Activated CD4-positive, alpha-beta T cell treated with anti-CD3 and anti-CD28 coated beads, Interleukin-2, amount 10 ng/mL, durations not matched to agents 7 days and 5 days (primary cell): ENCODE measurements around the gene CIC. TPM values are rescaled to one million over a fixed set of nuclear protein-coding genes. Genes with fewer than 3 reads are reported as not detected.
A peak's percentile ranks its signal among the peaks of the same experiment; 100 is the strongest.

Experiments used
- CTCF ChIA-PET: fragments of 350-600 bp; sonication (Branson Sonifier 250); formaldehyde crosslinking; loops from one replicate; lab custom pipeline; 2021; ENCODE audit warnings: antibody characterized with exemption; lab: Charles Lee
- POLR2A ChIA-PET: fragments of 350-600 bp; sonication (Branson Sonifier 250); formaldehyde crosslinking; loops from one replicate; lab custom pipeline; 2021; ENCODE audit warnings: antibody characterized with exemption; lab: Charles Lee
- DNase-seq: peaks from one replicate; pipeline ENCODE4 v3.0.0-alpha.2; 2020
- H3K27ac Mint-ChIP-seq: one replicate; pipeline ENCODE4 v1.8.0; 2021; ENCODE audit warnings: mild to moderate bottlenecking, moderate library complexity, mixed read lengths
- H3K27me3 Mint-ChIP-seq: one replicate; pipeline ENCODE4 v1.8.0; 2021; ENCODE audit warnings: mixed read lengths
- H3K36me3 Mint-ChIP-seq: one replicate; pipeline ENCODE4 v1.8.0; 2021; ENCODE audit warnings: low read depth, mixed read lengths
- H3K4me1 Mint-ChIP-seq: one replicate; pipeline ENCODE4 v1.8.0; 2021; ENCODE audit warnings: mixed read lengths
- H3K4me3 Mint-ChIP-seq: one replicate; pipeline ENCODE4 v1.8.0; 2021; ENCODE audit warnings: mild to moderate bottlenecking, moderate library complexity, mixed read lengths
- H3K9me3 Mint-ChIP-seq: one replicate; pipeline ENCODE4 v1.8.0; 2021; ENCODE audit warnings: mixed read lengths
- total RNA-seq, 2 experiments: library from RNA; stranded (reverse); gene quantifications; one replicate each; pipeline ENCODE4 v1.2.3, GENCODE V29; 2021

Gene CIC
- total RNA-seq, 2 experiments from 2014 or later = 69.3 to 81.0 TPM

GRCh38 chr19:42290136-42290522 lies 21.1 kb downstream of the CIC start:
- H3K27ac Mint-ChIP-seq = no peak overlapping the region
- no peak for DNase-seq
- peaks cover 29% of the 10 kb centered on the region for H3K36me3 Mint-ChIP-seq
- peaks cover 27% of the 10 kb centered on the region for H3K4me1 Mint-ChIP-seq
- H3K27me3 Mint-ChIP-seq = no peaks in the 10 kb centered on the region
- ChIA-PET POLR2A (no interaction called here), CTCF (interaction anchor here (1.1 to 1.8 kb wide), 2 partner anchors 11 to 14 kb away, joined by 5 read pairs; no protein-coding TSS in a partner anchor)
- no peak overlapping the region for H3K4me3 Mint-ChIP-seq
- no peaks in the 10 kb centered on the region for H3K9me3 Mint-ChIP-seq

GRCh38 chr19:42290523-42291434 lies 21.7 kb downstream of the CIC start:
- ChIA-PET CTCF (interaction anchor here (1.1 to 1.8 kb wide), 3 partner anchors 12 to 47 kb away, joined by 4 to 5 read pairs (median 5); no protein-coding TSS in a partner anchor), POLR2A (no interaction called here)
- no peak overlapping the region for H3K27ac Mint-ChIP-seq
- no peak overlapping the region for H3K4me3 Mint-ChIP-seq
- H3K36me3 Mint-ChIP-seq = peaks cover 29% of the 10 kb centered on the region
- H3K27me3 Mint-ChIP-seq = no peaks in the 10 kb centered on the region
- no peaks in the 10 kb centered on the region for H3K9me3 Mint-ChIP-seq
- H3K4me1 Mint-ChIP-seq = peaks cover 22% of the 10 kb centered on the region
- peak; percentile 52 for DNase-seq

DNA sequence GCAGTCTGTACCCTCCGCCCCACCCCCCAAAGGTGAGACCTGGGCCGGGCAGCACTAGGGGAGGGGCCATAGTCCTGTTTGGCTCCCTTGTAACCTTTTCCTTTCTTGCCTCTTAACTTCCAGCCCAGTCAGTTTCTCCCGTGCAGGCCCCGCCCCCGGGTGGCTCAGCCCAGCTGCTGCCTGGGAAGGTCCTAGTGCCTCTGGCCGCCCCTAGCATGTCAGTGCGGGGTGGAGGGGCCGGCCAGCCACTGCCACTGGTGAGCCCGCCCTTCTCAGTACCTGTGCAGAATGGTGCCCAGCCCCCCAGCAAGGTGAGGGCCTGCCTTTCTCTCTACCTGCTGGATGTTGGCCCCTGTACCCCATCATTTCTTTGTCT lies 22.4 kb downstream of the CIC start:
- peaks cover 26% of the 10 kb centered on the region for H3K36me3 Mint-ChIP-seq
- ChIA-PET CTCF (interaction anchor here (1.2 kb wide), 1 partner anchor 48 kb away, joined by 4 read pairs; no protein-coding TSS in a partner anchor), POLR2A (no interaction called here)
- peaks cover 17% of the 10 kb centered on the region for H3K4me1 Mint-ChIP-seq
- no peak overlapping the region for H3K27ac Mint-ChIP-seq
- no peaks in the 10 kb centered on the region for H3K27me3 Mint-ChIP-seq
- DNase-seq = no peak
- no peak overlapping the region for H3K4me3 Mint-ChIP-seq
- H3K9me3 Mint-ChIP-seq = no peaks in the 10 kb centered on the region

DNA sequence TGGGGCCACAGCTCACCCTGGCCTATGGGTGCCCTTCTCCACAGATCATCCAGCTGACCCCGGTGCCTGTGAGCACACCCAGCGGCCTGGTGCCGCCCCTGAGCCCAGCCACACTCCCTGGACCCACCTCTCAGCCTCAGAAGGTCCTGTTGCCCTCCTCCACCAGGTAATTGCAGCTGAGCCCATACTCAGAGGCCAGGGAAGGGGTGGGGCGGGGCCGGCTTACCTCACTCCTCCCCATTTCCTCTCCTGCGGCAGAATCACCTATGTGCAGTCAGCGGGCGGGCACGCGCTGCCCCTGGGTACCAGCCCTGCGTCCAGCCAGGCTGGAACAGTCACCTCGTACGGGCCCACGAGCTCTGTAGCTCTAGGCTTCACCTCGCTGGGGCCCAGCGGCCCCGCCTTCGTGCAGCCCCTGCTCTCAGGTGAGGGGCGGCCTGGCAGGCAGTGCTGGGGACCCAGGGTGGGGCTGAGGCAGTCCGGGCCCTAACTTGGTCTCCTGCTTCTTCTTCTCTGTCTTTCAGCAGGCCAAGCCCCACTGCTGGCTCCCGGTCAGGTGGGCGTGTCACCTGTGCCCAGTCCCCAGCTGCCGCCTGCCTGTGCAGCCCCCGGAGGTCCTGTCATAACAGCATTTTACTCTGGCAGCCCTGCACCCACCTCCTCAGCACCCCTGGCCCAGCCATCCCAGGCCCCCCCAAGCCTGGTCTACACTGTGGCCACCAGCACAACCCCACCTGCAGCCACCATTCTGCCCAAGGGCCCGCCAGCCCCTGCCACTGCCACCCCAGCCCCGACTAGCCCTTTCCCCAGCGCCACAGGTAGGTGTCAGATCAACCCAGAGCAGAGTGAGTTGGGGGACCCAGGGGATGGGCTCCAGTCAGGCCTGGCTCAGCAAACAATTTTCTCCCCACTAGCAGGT lies 23.2 kb downstream of the CIC start:
- H3K4me3 Mint-ChIP-seq = no peak overlapping the region
- peaks cover 23% of the 10 kb centered on the region for H3K36me3 Mint-ChIP-seq
- H3K27me3 Mint-ChIP-seq = no peaks in the 10 kb centered on the region
- H3K9me3 Mint-ChIP-seq = no peaks in the 10 kb centered on the region
- H3K4me1 Mint-ChIP-seq = peaks cover 15% of the 10 kb centered on the region
- peak overlapping the region; percentile 9 for H3K27ac Mint-ChIP-seq
- CTCF ChIA-PET = interaction anchor here (1.1 to 1.8 kb wide), 3 partner anchors 36 to 153 kb away, joined by 3 to 6 read pairs (median 4); no protein-coding TSS in a partner anchor
- no peak for DNase-seq
- POLR2A ChIA-PET = no interaction called here

DNA sequence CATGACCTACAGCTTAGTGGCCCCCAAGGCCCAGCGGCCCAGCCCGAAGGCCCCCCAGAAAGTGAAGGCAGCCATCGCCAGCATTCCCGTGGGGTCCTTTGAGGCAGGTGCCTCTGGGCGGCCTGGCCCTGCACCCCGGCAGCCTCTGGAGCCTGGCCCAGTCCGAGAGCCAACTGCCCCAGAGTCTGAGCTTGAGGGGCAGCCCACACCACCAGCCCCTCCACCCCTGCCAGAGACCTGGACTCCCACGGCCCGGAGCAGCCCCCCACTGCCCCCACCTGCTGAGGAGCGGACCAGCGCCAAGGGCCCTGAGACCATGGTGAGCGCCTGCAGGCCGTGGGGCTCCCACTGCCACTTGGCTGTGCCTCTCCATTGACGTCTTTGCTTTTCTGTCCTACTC lies 23.9 kb downstream of the CIC start:
- no peak for DNase-seq
- Mint-ChIP-seq H3K4me1 (peaks cover 15% of the 10 kb centered on the region), H3K4me3 (no peak overlapping the region), H3K27me3 (no peaks in the 10 kb centered on the region), H3K9me3 (no peaks in the 10 kb centered on the region), H3K36me3 (peaks cover 23% of the 10 kb centered on the region), H3K27ac (peak overlapping the region; percentile 81)
- POLR2A ChIA-PET = no interaction called here
- CTCF ChIA-PET = interaction anchor here (1.0 to 1.8 kb wide), 3 partner anchors 35 to 160 kb away, joined by 3 to 6 read pairs (median 3); partner anchors contain the start of gene POU2F2

- Mint-ChIP-seq H3K4me1 (peaks cover 15% of the 10 kb centered on the region), H3K36me3 (peaks cover 23% of the 10 kb centered on the region), H3K9me3 (no peaks in the 10 kb centered on the region), H3K27ac (peak overlapping the region; percentile 81), H3K4me3 (no peak overlapping the region), H3K27me3 (no peaks in the 10 kb centered on the region)
- no peak for DNase-seq
- ChIA-PET POLR2A (no interaction called here), CTCF (interaction anchor here (1.0 to 1.8 kb wide), 4 partner anchors 34 to 185 kb away, joined by 3 to 6 read pairs (median 3); partner anchors contain the start of gene POU2F2)
These were observed 24.5 kb downstream of the CIC start for GRCh38 chr19:42293540-42293939.

DNA sequence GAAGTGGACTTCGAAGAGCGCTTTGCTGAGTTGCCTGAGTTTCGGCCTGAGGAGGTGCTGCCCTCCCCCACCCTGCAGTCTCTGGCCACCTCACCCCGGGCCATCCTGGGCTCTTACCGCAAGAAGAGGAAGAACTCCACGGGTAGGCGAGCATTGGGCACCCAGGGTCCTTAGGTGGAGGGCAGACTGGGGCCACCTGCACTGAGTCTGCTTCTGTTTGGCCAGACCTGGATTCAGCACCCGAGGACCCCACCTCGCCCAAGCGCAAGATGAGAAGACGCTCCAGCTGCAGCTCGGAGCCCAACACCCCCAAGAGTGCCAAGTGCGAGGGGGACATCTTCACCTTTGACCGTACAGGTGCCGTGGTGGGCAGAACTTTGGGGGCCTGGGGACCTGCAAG lies 24.9 kb downstream of the CIC start:
- H3K4me3 Mint-ChIP-seq = no peak overlapping the region
- no peak overlapping the region for H3K27ac Mint-ChIP-seq
- POLR2A ChIA-PET = no interaction called here
- no peaks in the 10 kb centered on the region for H3K9me3 Mint-ChIP-seq
- peaks cover 15% of the 10 kb centered on the region for H3K4me1 Mint-ChIP-seq
- CTCF ChIA-PET = interaction anchor here (0.6 to 1.2 kb wide), 4 partner anchors 27 to 185 kb away, joined by 3 read pairs; partner anchors contain the start of gene POU2F2
- DNase-seq = no peak
- H3K27me3 Mint-ChIP-seq = no peaks in the 10 kb centered on the region
- H3K36me3 Mint-ChIP-seq = peaks cover 23% of the 10 kb centered on the region

DNA sequence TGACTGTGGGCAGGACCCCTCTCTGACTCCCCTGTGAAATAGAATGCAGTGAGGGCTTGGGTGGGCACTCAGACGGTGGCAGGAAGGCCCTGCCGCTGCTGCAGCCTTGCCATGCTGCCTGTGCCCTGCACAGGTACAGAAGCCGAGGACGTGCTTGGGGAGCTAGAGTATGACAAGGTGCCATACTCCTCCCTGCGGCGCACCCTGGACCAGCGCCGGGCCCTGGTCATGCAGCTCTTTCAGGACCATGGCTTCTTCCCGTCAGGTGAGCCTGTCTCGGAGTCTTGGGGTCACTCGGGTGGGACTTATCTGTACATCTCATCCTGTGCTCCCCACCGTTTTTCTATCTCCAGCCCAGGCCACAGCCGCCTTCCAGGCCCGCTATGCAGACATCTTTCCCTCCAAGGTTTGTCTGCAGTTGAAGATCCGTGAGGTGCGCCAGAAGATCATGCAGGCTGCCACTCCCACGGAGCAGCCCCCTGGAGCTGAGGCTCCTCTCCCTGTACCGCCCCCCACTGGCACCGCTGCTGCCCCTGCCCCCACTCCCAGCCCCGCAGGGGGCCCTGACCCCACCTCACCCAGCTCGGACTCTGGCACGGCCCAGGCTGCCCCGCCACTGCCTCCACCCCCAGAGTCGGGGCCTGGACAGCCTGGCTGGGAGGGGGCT lies 25.6 kb downstream of the CIC start:
- H3K36me3 Mint-ChIP-seq = peaks cover 23% of the 10 kb centered on the region
- no peak overlapping the region for H3K4me3 Mint-ChIP-seq
- peaks cover 15% of the 10 kb centered on the region for H3K4me1 Mint-ChIP-seq
- ChIA-PET CTCF (interaction anchor here (0.6 to 1.2 kb wide), 3 partner anchors 16 to 186 kb away, joined by 3 read pairs; no protein-coding TSS in a partner anchor), POLR2A (no interaction called here)
- DNase-seq = no peak
- no peaks in the 10 kb centered on the region for H3K27me3 Mint-ChIP-seq
- no peak overlapping the region for H3K27ac Mint-ChIP-seq
- no peaks in the 10 kb centered on the region for H3K9me3 Mint-ChIP-seq

DNA sequence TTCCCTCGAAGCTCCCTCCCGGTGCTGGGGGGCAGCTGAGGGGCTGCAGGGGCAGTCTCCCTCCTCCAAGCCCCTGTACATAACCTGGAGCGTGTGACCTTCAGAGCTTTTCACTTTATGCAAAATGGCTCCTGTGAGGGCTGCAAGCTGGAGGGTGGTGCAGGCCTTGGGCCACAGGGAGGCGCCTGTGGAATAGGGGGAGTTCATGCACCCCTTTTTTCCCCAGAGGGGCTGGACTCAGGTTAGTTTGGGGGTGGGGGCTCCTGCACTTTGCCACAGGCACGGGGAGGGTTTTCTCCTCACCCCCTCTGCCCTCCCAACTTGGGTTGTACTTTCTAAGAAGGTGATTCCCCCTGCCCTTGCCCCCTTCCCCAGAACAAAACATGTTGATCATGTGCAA lies 26.3 kb downstream of the CIC start:
- H3K4me1 Mint-ChIP-seq = peaks cover 19% of the 10 kb centered on the region
- H3K27me3 Mint-ChIP-seq = no peaks in the 10 kb centered on the region
- no peak for DNase-seq
- no peaks in the 10 kb centered on the region for H3K9me3 Mint-ChIP-seq
- H3K36me3 Mint-ChIP-seq = peaks cover 26% of the 10 kb centered on the region
- no peak overlapping the region for H3K4me3 Mint-ChIP-seq
- no peak overlapping the region for H3K27ac Mint-ChIP-seq
- CTCF ChIA-PET = interaction anchor here (0.7 to 1.1 kb wide), 2 partner anchors 16 to 179 kb away, joined by 3 read pairs; no protein-coding TSS in a partner anchor
- POLR2A ChIA-PET = no interaction called here

DNA sequence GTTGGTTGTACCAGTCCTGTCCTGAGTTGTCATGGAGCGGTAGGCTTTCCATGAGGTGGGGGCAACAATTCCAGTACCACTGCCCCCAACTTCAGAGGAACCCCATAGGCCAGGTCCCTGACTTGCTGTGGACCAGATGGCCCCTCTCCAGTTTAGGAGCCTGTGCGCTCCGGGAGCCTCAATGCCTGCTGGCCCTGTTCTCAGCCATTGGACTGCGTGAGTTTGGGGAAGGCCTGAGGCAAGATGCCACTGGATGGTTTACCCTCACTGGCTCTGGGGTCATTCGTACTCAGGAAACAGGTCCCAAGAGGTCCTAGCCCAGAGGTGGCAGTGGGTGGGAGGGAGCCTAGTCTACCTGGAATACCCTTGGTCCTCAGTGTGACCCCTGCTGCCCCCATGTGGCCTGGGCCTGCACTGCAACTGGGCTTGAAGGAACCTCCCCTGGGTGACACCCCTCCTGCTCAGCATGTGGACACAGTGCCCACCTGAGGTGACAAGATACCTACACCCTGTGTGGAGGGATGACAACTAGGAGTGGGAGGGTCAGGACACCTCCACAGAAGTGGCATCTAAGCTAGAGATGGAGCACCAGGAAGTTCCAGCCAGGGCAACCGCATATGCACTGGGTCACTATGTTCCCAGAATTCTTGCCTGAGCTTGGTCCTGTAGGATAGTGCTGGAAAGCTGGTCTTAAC lies 26.9 kb downstream of the CIC start:
- Mint-ChIP-seq H3K27me3 (no peaks in the 10 kb centered on the region), H3K36me3 (peaks cover 26% of the 10 kb centered on the region), H3K4me1 (peaks cover 20% of the 10 kb centered on the region), H3K9me3 (no peaks in the 10 kb centered on the region), H3K4me3 (no peak overlapping the region), H3K27ac (no peak overlapping the region)
- ChIA-PET POLR2A (no interaction called here), CTCF (interaction anchor here (0.7 to 1.7 kb wide), 6 partner anchors 9 to 180 kb away, joined by 3 to 10 read pairs (median 3); no protein-coding TSS in a partner anchor)
- peak; percentile 91 for DNase-seq

DNA sequence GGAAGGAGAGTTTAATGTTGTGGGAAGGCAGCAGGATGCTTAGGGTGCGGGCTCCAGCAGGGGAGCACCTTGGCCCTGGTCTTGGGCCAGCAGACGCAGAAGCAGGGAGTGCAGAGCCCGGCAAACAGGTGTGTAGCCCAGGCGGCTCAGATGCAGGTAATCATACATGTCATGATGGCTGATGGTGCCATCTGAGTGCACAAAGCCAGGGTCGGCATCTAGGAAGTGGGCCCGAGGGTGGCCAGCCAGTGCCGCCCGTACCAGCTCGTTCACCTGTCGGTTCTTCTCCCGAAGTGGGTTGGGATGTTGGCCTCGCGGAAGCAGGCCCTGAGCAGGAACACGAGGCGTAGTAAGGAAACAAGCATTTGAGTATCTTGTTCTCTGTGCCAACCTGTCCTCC lies 28.0 kb downstream of the CIC start:
- Mint-ChIP-seq H3K4me3 (no peak overlapping the region), H3K27ac (no peak overlapping the region), H3K4me1 (peaks cover 22% of the 10 kb centered on the region), H3K36me3 (peaks cover 20% of the 10 kb centered on the region), H3K27me3 (no peaks in the 10 kb centered on the region), H3K9me3 (no peaks in the 10 kb centered on the region)
- no peak for DNase-seq
- POLR2A ChIA-PET = no interaction called here
- CTCF ChIA-PET = interaction anchor here (0.8 to 1.7 kb wide), 6 partner anchors 8 to 165 kb away, joined by 3 to 10 read pairs (median 4); partner anchors contain the start of gene POU2F2
